Heart left ventricle (tissue), 16 donors: ENCODE results near the gene ZC3H12C. TPM values are rescaled to one million over a fixed set of nuclear protein-coding genes. Genes with fewer than 3 reads are reported as not detected.

Experiments used
- ATAC-seq, 4 donors: fragments of 200-7000 bp; cut with Tn5 transposase; one replicate each; pipeline ENCODE4 v1.9.1; 2020 to 2022; ENCODE audit warnings: moderate library complexity in 4 of 4, mild to moderate bottlenecking in 3 of 4, moderate number of reproducible peaks in 1 of 4
- DNase-seq, 5 donors: peaks; one replicate each; pipeline ENCODE4 v3.0.0-alpha.2; 2020
- H3K27ac ChIP-seq, 12 donors: fragments of 200-600 bp; sonication (generic) in 4 of 12; one replicate each; pipeline versions ENCODE4 v1.5.0 to v1.8.0; 2016 to 2022; ENCODE audit warnings: mild to moderate bottlenecking in 2 of 12
- H3K27me3 ChIP-seq, 9 donors: fragments of 200-600 bp; sonication (generic) in 2 of 9; one replicate each; pipeline versions ENCODE4 v1.5.1 to v1.8.0; 2016 to 2022; ENCODE audit warnings: mild to moderate bottlenecking in 3 of 9
- H3K36me3 ChIP-seq, 9 donors: fragments of 200-600 bp; sonication (generic) in 2 of 9; one replicate each; pipeline versions ENCODE4 v1.5.0 to v1.8.0; 2018 to 2022; ENCODE audit warnings: mild to moderate bottlenecking in 2 of 9
- H3K4me1 ChIP-seq, 12 donors: fragments of 200-600 bp; sonication (generic) in 4 of 12; one replicate each; pipeline versions ENCODE4 v1.5.0 to v1.8.0; 2016 to 2022; ENCODE audit warnings: mild to moderate bottlenecking in 3 of 12
- H3K4me3 ChIP-seq, 12 donors: fragments of 200-600 bp; sonication (generic) in 4 of 12; one replicate each; pipeline versions ENCODE4 v1.5.0 to v1.8.0; 2017 to 2022; ENCODE audit warnings: mild to moderate bottlenecking in 9 of 12, moderate library complexity in 4 of 12
- H3K9me3 ChIP-seq, 12 donors: fragments of 200-600 bp; sonication (generic) in 4 of 12; one replicate each; pipeline versions ENCODE4 v1.5.0 to v1.8.0; 2016 to 2022; ENCODE audit warnings: mild to moderate bottlenecking in 1 of 12
- CTCF ChIP-seq, 12 donors: fragments of 200-600 bp; sonication (generic) in 4 of 12; IDR thresholded peaks; one replicate each; pipeline versions ENCODE4 v1.5.0 to v1.8.0; 2018 to 2022; ENCODE audit warnings: antibody characterized with exemption in 12 of 12, mild to moderate bottlenecking in 5 of 12
- POLR2A ChIP-seq, 2 donors: fragments of 450-650 bp; IDR thresholded peaks; one replicate each; pipeline ENCODE4 v1.6.1; 2017; ENCODE audit warnings: antibody characterized with exemption in 2 of 2, mild to moderate bottlenecking in 2 of 2, moderate library complexity in 2 of 2
- WGBS, 4 donors: extraction: QIAGEN DNeasy Blood & Tissue Kit in 2 of 4; methylation state at CpG; one replicate each; pipeline versions ENCODE4 v1.1.5 to v1.1.7; 2013 to 2018; 5-methylcytosine and 5-hydroxymethylcytosine counted together
- intact Hi-C, 10 donors: fragments of 100-400 bp; cut with DNase I; formaldehyde crosslinking; loops; one replicate each; pipeline versions ENCODE4 v1.11.1 to v1.14.2; 2022
- polyA plus RNA-seq, 2 donors: library from polyadenylated mRNA; stranded (reverse); fragments of 200-250 nt; gene quantifications; one replicate each; pipeline ENCODE4 v1.2.3, GENCODE V29; 2013
- total RNA-seq, 9 donors: library from RNA; depleted of rRNA in 2 of 9; stranded (reverse); fragments of >200 nt in 2 of 9; fragmentation: NEBNext Ultra II Directional in 3 of 9; extraction: Animal tissue kit (Norgen Biotek cat#: 25700) in 3 of 9; gene quantifications; one replicate each; pipeline versions ENCODE4 v1.1.0 to v1.2.4, GENCODE V29; 2016 to 2023
- donor health status: ischemic (EF 13 %, LVEDD 7.1; RV severe dilation, severe dysfunction).
- donor health status: healthy with polysubstance abuse.
- donor health status: DM: no; HTN: yes; CAD: no.
- donor health status: DM: no; HTN: no; CAD: no.
- donor health status: ischemic (EF 25% LVEDD 6.9; RV normal size, moderate dysfunction).
- donor health status: ischemic (EF 25% LVEDD 5.7; RV mildly dilated, moderate dysfunction).
- donor health status: healthy.
- donor health status: DM: yes; HTN: yes; CAD: no.
- donor health status: ischemic (EF 35%, LVEDD 5.7; RV mildly dilated, moderate dysfunction).
- donor health status: nonischemic (EF 11% LVEDD 7.7; RV severe dilation, severe dysfunction).
- donor health status: DM: yes; HTN: yes; CAD: no.
- donor health status: PGD.
- donor health status: ischemic (EF 29% LVEDD 5.4; RV normal size, mild dysfunction).
- donor health status: nonischemic (EF 23%, LVEDD 6.1; RV moderate dilation, normal function).

Gene ZC3H12C
- total and polyA plus RNA-seq, 11 donors, result 2.1 to 24.3 (median 17.3) TPM

- intact Hi-C loops, result no loop called here
- H3K4me1 ChIP-seq, result peaks cover 0 to 5% (median 0%) of the 10 kb centered on the region in 12 donors
- peaks cover 0 to 53% (median 44%) of the 10 kb centered on the region in 9 donors for H3K36me3 ChIP-seq
- 76 to 85% (median 83%) methylated on average over 9 of the region's 9 CpGs for WGBS, 4 donors
- no peak overlapping the region for H3K27ac ChIP-seq
- H3K4me3 ChIP-seq, result no peak overlapping the region
- TF ChIP-seq CTCF (IDR thresholded peaks at IDR 0.05) (no peak), POLR2A (IDR thresholded peaks at IDR 0.05) (no peak)
- DNase-seq (no peak), ATAC-seq (peak in 2 of 4 donors; percentile 49 to 51)
- no peaks in the 10 kb centered on the region for H3K9me3 ChIP-seq
- H3K27me3 ChIP-seq, result no peaks in the 10 kb centered on the region
Observed at GRCh38 chr11:110158317-110159200, 65.4 kb downstream of the ZC3H12C start.

GRCh38 chr11:110159476-110159875, 66.3 kb downstream of the ZC3H12C start:
- Histone ChIP-seq H3K36me3 (peaks cover 0 to 61% (median 49%) of the 10 kb centered on the region in 9 donors), H3K4me1 (peaks cover 0 to 5% (median 0%) of the 10 kb centered on the region in 12 donors), H3K27me3 (no peaks in the 10 kb centered on the region), H3K4me3 (no peak overlapping the region), H3K9me3 (no peaks in the 10 kb centered on the region), H3K27ac (no peak overlapping the region)
- ATAC-seq (no peak), DNase-seq (no peak)
- intact Hi-C loops, result no loop called here
- WGBS, 4 donors, result 60 to 93% (median 85%) methylated on average over 1 of the region's 1 CpG
- no peak for TF ChIP-seq CTCF (IDR thresholded peaks at IDR 0.05)
- no peak for TF ChIP-seq POLR2A (IDR thresholded peaks at IDR 0.05)

GRCh38 chr11:110160016-110160415, 66.8 kb downstream of the ZC3H12C start:
- Histone ChIP-seq H3K9me3 (no peaks in the 10 kb centered on the region), H3K4me1 (peaks cover 0 to 5% (median 0%) of the 10 kb centered on the region in 12 donors), H3K36me3 (peaks cover 0 to 66% (median 55%) of the 10 kb centered on the region in 9 donors), H3K27ac (no peak overlapping the region), H3K4me3 (no peak overlapping the region), H3K27me3 (no peaks in the 10 kb centered on the region)
- 87 to 93% (median 90%) methylated on average over 3 of the region's 3 CpGs for WGBS, 4 donors
- no peak for ATAC-seq
- intact Hi-C loops, result no loop called here
- DNase-seq, result no peak
- TF ChIP-seq CTCF (IDR thresholded peaks at IDR 0.05) (no peak), POLR2A (IDR thresholded peaks at IDR 0.05) (no peak)

- H3K27me3 ChIP-seq, result no peaks in the 10 kb centered on the region
- TF ChIP-seq CTCF (IDR thresholded peaks at IDR 0.05) (no peak), POLR2A (IDR thresholded peaks at IDR 0.05) (no peak)
- H3K27ac ChIP-seq, result no peak overlapping the region
- H3K36me3 ChIP-seq, result peaks cover 0 to 70% (median 59%) of the 10 kb centered on the region in 9 donors
- H3K4me1 ChIP-seq, result peaks cover 0 to 4% (median 0%) of the 10 kb centered on the region in 12 donors
- no peak for ATAC-seq
- 49 to 51% (median 50%) methylated on average over 2 of the region's 2 CpGs for WGBS, 4 donors
- intact Hi-C loops, result no loop called here
- DNase-seq, result no peak
- no peak overlapping the region for H3K4me3 ChIP-seq
- H3K9me3 ChIP-seq, result no peaks in the 10 kb centered on the region
Observed at GRCh38 chr11:110160437-110160836, 67.2 kb downstream of the ZC3H12C start.
